HG03039 (cell line): ENCODE measurements around the gene TBL2.
A peak's percentile ranks its signal among the peaks of the same experiment; 100 is the strongest.
"Not testable (repeated sequence)": the region's sequence is repeated elsewhere in the genome, so short reads cannot be mapped to it uniquely, and the experiment has no call there.

Experiments used
- ATAC-seq: cut with Tn5 transposase; IDR thresholded peaks from one replicate; pipeline ENCODE4 v1.9.1; 2021; ENCODE audit warnings: mild to moderate bottlenecking, moderate library complexity; ENCODE audit not compliant: unreplicated experiment

TBL2 gene

DNA sequence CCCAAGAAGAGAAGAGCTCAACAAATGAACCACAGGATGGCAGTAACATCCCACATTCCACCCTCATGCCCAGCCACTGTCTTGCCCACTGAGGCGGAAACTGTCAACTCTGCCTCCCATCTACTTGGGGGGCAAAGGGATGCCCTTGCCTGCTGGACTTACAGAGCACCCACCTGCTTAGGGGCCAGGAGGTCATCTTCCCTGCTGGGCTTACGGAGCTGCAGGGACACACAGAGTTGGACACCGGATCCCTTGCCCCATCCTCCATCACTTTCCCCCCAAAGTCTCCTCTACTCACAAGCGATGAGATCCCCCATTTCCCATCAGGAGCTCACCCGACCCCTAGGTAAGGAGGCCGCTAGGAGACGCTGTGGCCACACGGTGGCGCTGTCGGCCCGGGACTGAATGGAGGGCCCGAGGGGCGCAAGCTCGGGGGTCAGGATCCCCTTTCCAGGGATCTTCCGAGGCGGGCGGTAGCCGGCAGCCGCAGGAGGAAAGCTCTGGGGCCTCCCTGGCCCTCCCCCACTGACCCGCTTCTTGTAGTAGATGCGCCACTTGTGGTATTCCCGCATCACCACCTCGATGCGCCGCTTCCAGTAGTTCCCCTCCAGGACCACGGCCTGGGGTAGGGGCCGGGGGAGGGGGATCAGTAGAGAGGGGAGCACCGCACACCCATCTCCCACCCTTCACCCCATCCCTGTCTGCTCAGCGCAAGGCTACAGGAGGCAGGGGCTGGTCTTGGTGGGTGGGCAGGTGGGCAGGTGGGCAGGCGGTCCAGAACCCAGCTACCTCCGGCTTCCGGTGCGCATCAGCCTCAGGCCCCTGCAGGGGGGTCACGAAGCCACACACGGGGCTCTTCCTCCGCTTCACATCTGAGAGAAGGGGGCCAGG is 28.7 kb upstream of the TBL2 start:
- no peak for ATAC-seq

DNA sequence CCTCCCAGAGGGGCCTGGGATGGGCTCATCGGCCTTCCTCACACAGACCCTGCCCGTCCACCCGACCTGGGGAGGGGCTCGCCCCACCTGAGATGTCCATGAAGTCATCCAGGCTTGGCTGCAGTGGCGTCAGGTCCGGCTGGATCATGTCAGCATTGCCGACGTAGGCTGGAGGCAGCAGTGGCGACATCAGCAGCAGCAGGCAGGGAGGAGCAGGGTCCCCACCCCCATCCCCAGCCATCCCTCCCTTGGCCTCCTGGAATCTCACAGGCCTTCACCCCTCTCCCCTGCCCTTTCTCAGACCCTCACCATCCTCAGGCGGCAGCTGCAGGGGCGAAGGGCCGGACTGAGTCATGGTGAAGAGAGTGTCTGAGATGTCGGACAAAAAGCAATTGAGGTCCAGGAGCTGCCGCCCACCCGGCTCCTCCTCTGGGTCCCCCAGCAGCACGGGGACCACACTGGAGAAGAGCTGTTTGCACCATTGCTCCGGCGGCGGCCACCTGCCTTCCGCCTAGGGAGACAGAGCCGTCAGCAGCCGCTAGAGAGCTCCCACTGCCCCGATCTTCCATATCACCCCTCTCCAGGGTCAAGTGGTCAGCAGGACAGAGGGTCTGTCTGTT is 27.3 kb upstream of the TBL2 start:
- no peak for ATAC-seq

- ATAC-seq: no peak
Measured at GRCh38 chr7:73602721-73603651, 24.6 kb upstream of the TBL2 start.

GRCh38 chr7:73599916-73600315 is 21.5 kb upstream of the TBL2 start:
- ATAC-seq: no peak

- ATAC-seq: no peak
Measured at GRCh38 chr7:73599151-73599882, 20.9 kb upstream of the TBL2 start.

- ATAC-seq: no peak
Measured at GRCh38 chr7:73597978-73598782, 19.8 kb upstream of the TBL2 start.

DNA sequence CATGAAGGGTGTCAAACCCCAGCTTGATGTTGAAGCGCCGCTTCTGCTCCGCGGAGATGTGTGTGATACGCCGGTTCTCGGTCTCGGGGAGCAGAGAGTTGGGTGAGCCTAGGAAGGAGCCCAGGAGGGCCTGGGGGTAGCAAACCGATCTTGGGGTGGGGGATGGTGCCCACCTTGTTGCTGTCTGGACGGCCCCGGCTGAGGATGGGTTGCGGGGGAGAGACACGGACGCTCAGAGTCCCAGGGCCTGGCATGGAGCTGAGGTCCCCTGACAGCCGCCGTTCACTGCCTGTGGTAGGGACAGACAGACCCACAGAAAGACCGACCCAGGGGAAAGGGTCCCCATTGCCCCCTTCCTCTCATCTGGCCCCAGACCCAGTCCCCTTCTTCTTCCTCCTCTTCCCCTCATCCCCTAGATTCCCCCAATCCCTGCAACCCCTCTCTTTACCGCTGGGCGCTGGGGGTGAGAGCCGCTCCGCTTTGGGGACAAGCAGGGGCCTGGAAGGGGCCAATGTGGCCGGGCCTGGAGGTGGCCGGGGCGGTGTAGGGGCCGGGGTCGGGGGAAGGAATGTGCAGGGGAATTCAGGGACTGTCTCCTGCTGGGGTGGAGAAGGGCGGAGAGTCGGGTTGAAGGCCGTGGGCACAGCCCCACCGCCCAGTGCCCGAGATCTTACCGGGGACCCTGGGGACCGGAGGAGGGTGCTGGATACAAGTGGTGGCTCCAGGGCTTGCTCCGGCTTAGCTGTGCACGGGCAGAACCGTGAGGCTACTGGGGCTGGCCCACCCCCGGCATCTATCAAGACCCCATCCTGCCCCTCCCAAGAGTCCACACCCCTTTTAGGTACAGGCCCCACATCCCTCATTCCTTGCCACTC is 18.0 kb upstream of the TBL2 start:
- no peak for ATAC-seq

- ATAC-seq: no peak
Measured at GRCh38 chr7:73595358-73595757, 17.0 kb upstream of the TBL2 start.

- ATAC-seq: no peak
Measured at GRCh38 chr7:73593207-73594045, 15.0 kb upstream of the TBL2 start.

GRCh38 chr7:73586911-73587310 is 8.5 kb upstream of the TBL2 start:
- ATAC-seq: no peak

DNA sequence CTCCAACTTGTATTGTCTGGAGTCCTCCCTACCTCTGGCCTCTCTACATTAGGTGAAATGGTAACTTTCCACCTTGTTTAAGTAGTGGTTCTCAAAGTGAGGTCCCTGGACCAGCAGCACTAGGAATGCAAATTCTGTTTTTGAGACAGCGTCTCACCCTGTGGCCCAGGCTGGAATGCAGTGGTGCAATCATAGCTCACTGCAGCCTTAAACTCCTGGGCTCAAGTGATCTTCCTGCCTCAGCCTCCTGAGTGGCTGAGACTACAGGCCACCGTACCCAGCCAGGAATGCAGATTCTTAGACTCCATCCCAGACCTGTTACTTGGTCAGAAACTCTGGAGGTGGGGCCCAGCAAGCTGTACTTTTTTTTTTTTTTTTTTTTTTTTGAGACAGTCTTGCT is 6.8 kb upstream of the TBL2 start:
- ATAC-seq: no peak

- ATAC-seq: no peak
Measured at GRCh38 chr7:73582664-73583202, 4.4 kb upstream of the TBL2 start.

DNA sequence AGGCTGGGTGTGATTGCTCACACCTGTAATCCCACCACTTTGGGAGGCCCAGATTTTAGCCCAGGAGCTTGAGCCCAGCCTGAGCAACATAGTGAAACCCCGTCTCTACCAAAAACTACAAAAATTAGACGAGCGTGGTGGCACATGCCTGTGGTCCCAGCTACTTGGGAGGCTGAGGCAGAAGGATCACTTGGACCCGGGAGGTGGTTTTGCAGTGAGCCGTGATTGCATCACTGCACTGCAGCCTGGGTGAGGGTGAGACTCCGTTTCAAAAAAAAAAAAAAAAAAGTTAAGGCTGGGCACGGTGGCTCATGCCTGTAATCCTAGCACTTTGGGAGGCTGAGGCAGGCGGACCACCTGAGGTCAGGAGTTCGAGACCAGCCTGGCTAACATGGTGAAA is 2.6 kb upstream of the TBL2 start:
- not testable (repeated sequence) for ATAC-seq

DNA sequence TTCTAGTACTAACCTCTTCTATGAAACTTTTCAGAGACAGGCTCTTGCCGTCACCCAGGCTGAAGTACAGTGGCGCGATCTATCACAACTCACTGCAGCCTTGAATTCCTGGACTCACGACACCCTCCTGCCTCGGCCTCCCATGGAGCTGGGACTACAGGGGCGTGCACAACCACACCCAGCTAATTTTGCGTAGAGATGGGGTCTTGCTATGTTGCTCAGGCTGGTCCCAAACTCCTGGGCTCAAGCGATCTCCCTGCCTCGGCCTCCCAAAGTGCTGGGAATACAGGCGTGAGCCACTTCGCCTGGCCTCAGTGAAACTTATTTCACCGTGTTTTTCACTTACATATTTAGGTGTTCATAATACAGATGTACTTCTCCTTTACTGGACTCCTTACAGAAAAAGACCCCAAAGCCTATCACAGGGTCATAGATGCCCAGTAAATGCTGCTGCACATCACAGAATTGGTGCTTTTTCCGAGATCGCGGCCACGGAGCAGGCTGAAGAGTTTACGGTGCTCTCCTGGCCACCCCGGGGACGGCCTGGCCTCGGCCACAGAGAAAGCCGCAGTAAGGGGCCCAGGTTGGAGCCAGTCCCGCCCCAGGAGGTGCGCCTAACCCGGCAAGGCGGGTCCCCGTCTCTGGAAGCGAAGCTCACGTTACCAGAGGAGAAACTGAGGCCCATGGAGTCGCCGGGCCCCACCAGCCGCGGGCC is 595 bp downstream of the TBL2 start:
- peak; percentile 16 for ATAC-seq

- ATAC-seq: no peak
Measured at GRCh38 chr7:73573791-73574190, 4.6 kb downstream of the TBL2 start.

GRCh38 chr7:73573276-73573675 is 5.1 kb downstream of the TBL2 start:
- no peak for ATAC-seq

DNA sequence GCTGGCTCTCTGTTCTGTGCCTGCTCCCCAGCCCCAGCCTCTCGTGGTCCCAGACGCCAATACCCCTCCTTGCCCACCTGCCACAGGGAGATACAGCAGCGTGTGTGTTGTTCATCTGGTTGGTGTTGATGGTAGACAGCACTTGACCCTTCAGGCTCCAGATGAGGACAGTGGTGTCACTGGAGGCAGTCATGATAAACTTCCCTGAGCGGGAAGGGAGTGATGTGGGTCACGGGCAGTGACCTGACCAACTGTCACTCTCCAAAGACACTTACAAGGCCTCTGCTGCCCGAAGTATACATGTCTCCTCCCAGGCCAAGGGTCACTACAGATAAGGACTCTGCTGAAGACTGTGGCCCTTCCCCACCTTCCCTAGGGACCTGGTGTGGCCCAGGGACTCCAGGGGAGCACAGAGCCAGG is 5.6 kb downstream of the TBL2 start:
- ATAC-seq: no peak
